IPS-NIHi7 (cell line): ENCODE data around the gene COL23A1.

Source experiments
- DNase-seq: peaks from one replicate; pipeline ENCODE4 v3.0.0; 2012; ENCODE audit warnings: mixed read lengths; ENCODE audit errors: extremely low spot score

The COL23A1 gene

DNA sequence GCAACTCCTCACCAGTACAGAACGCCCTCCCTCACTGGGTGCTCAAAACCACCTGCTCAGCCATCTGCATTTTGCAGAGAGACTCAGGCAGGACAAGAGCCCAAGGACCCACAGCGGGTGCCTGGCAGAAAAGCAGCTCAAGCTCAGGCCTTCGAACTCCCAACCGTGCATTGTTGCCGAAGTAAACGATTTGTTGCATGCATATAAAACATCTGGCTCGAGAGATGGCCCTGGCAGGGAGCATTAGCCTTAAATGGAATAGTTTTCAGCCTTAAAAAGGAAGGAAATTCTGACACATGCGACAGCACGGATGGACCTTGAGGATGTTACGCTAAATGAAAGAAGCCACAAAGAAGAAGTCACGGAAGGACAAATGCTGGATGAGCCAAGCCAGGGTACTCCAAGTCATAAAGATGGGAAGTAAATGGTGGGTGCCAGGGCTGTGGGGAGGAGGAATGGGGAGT, 197.2 kb downstream of the COL23A1 start:
- no peak for DNase-seq

DNA sequence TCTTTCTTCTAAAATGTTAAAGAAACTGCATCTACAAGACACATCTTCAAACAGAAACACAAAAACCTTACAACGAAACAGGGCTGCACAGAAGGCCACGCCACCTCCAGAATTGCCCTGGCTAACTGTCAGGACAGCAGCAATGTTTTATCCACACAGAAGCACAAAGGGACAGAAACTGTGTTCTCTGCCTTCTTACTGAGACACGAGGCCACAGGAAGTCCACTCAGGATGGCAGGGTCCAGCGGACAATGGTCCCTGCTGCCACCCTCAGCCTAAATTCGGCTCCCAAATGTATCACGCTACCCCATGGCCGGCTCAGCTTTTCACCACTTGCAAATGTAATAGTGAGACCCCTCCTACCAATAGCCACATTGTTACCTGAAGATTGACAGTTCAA, 197.8 kb downstream of the COL23A1 start:
- no peak for DNase-seq

DNA sequence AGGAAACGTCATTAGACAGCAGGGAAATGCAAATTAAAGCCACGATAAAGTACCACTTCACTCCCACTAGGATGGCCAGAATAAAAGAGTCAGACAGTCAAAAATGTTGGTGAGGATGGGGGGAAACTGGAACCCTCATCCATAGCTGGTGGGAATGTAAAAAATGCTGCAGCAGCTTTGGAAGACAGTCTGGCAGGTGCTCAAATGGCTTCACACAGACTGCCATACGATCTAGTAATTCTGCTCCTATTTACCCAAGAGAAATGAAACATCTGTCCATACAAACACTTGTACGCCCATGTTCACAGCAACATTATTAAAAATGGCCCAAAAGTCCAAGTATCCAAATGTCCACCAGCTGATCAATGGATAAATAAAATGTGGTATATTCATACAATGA, 198.7 kb downstream of the COL23A1 start:
- DNase-seq = no peak

DNA sequence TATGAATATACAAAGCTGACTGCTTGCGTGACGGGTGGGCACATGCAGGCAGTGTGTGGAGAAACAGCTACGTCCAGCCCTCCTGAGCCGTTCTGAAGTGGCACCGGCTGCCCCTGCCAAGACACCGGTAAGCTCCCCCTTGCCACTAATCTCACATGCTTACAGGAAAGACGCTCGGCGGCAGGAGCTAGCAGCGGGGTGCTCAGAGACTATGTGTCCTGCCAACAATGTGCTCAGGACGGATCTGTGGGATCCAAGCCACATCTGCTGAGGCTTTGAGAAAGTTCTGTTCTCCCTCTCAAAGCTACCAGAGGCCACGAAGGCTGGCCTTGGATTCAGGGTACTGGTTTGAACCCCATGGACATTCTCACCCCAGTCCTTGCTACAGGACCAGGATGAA, 200.4 kb downstream of the COL23A1 start:
- no peak for DNase-seq

DNA sequence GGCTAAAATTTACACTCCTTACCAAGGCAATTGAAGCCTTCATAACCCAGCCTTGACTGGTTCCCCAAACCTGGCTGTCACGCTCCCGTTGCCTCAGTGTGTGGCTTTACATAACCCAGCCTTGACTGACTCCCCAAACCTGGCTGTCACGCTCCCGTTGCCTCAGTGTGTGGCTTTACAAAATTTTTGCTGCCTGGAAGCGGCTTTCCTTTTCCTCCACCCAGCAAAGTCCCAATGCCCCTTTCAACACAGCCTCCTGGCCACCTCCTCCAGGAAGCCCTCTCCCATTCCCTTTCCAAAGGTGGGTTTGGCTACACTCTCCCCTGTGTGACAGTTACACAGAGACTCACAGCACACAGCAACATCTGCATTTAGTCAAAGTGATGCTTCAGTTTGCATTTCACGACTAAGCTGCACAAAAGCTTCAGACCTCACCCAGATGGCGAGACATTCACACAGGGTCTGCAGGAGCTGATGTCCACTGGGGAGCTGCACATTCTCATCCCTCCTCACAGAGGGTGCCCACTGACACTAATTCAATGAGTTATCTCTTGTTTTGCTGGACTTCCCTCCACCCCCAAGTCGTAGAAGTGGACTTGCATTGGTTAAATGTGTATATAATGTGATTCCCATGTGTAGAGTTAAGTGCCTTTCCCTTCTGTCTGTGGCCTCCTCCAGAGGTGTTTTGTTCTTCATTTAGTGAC, 201.0 kb downstream of the COL23A1 start:
- DNase-seq = no peak

DNA sequence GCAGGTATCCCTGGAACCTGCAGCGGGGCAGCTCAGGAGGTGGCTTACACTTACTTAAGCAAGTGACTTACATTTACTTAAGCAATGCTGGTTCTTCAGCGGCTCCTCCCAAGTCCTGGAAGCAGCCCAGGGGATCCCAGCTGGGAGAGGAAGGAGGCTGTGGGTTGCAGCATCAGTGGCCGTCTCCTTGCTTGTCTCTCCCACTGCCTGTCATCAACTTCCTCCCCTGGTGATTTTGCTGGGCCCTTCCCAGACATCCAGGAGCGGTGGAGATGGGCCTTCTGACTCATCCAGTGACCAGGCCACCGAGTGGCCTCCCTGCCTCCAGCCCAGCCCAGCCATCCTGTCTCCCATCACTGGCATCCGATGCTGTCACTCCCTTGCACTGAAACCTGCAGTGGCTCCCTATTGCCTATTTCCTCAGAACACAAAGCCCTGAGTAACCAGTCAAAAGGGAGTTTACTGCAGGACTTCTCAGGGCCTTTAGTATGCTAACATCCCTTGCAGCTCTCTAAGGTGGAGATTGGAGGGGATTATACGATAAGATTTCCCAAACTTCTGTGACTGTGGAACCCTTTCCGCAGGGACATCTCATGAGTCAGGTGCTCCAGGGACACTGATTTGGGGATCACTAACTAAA, 201.7 kb downstream of the COL23A1 start:
- DNase-seq = no peak

DNA sequence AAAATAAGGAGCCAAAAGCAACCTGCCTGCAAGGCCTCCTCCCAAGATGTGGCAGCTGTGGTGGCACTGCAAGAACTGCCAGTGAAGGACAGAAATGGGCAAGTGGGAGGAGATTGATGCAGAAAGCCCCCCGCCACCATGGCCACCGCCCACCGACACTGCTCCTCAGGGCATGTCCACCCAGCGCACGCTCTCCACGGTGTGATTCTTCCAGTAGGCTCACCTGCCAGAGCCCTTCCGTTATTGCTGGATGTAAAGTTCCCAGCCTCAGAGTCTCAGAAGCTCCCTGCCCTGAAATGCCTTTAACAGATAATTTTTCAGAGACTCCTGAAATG, 202.4 kb downstream of the COL23A1 start:
- DNase-seq = no peak

DNA sequence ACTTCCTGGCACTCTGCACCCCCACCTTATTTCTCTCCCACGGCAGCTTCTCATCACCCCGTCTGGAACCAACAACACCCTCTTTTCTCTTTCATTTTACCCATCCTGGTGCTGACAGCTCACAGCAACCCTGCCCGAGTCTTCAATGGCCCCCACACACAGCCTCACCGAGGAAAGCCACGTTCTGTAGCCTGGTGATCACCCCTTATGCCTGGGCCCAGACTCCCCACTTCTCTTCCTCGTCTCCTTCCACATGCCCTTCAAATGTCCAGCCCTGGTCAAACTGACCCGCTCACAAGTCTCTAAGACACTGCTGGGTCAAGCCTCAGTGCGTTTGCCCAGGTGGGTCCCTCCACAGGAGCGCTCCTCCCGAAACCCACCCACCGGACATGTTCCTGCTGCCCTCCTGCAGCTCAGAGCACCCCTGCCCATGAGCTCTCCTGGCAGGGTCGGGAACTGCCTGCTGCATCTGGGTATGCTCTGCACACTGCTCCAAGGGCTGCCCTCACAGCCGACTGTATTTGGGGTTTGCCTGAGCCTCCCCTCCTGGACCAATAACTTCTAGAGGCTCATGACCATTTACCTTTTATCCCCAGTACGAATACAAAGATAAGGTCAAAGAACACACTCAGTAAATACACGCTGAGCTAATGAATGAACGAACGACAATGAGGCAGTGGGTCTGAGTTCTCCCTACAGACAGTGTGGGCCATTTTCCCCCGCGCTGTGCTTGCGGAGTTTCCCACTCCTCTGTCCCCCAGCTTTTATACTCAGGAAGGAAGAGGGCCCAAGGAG, 202.9 kb downstream of the COL23A1 start:
- no peak for DNase-seq

DNA sequence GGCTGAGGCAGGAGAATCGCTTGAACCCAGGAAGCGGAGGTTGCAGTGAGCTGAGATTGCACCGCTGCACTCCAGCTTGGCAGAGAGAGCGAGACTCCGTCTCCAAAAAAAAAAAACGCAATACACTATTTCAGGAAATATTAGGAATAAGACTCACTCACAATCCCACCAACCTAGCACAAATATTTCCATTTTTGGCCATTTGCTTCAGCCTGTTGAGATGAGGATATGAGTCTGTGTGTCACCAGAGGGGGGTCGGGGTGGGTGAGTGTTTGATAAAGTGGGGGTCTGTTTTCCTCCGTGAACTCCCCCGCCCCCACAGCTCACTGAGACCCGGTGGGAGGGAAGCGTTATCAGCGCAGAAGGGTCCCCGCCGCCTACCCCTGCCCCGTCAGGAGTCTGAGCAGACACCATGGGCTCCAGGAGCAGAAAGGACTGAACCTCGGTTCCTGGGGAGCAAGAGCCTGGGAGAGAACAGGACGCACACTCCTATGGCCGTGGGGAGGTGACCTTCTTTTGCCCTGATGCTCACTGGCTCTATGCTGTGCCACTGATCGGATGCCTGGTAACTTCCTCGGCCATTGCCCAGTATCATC, 203.8 kb downstream of the COL23A1 start:
- DNase-seq = no peak

DNA sequence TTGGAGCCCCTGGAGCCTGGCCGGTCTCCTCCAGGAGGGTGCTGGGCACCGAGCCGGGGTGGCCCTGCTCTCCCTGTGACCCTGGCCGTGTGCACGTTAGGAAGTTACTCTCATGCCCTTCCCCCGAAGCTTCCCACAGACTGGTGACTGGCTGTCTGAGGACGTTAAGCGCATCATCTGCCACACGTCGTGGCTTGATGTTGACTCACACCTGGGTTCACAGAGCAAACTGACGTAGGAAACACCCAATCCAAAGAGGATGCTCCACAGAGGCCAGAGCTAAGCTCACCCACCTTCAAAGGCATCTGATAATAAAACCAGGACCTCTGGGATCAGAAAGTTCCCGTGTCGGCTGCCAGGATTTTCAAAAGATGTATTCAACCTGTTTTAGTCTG, 204.7 kb downstream of the COL23A1 start:
- DNase-seq = no peak

DNA sequence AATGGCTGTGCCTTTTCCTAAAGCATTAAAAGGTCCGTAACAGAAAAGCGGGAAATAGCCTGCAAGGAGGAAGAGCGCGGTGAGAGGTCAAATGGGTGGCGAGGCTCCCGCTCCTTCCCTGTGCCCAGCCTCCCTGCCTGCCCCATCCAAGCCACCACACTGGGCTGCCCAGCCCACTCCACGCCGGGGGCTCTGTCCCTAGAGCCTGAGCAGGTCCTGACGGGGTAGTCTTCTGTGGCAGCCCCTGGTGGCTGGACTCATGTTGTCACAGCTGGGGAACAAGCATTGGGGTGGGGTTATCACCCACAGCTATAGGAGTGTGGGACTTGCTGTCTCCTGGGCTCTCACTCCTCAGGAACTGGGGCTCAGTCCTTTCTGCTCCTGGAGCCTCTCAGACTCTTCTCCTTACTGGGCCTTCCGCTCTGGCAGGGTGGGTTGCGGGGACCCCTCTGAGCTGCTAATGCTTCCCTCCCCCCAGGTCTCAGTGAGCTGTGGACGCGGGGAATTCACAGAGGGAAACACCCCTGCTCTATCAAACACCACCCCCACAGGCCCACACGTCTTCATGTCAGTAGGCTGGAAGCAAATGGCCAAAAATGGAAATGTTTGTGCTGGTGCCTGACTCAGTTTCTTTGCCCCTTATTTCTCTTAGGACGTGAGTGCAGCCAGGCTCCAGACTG, 205.2 kb downstream of the COL23A1 start:
- DNase-seq = no peak

DNA sequence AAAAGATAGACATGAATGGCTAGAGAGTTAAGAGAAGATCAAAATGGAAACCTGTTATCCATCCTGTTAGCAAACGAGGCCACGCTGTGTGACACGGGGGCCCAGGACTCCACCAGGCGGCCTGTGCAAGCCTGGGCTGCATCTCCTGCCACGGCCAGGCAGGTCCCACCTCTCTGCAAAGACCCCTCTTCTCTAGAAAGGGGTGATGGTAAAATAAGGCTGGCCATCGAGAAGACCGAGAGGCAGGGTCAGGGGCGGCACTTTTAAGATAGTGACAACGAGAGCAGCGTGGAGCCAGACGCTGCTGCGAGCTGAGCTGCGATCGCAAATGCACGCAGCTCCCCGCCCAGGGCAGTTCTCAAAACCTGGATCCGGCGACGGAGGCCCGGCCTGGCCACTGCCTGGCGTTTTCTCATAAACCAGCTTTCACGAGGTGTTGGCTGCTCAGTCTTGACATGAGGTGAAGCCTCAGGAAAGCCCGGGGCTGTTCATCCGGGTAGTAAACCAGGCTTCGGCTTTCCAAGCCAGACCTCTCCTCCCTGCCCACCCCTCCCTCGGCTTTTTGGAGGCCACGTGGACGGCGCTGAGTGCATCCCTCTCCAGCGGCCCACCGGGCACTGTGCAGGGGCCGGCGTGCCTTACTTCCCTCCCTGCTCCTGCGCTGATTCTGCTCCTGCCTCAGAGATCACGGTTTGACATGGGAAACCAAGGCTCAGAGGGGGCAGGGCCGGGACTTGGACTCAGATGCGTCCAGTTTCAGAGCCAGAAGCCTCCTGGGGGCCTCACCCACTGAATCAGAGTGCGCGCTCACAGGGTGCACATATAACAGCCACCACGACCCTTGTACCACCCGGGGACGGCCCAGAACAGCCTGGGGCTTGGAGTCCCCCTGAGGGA, 206.0 kb downstream of the COL23A1 start:
- DNase-seq = peak; percentile 60

DNA sequence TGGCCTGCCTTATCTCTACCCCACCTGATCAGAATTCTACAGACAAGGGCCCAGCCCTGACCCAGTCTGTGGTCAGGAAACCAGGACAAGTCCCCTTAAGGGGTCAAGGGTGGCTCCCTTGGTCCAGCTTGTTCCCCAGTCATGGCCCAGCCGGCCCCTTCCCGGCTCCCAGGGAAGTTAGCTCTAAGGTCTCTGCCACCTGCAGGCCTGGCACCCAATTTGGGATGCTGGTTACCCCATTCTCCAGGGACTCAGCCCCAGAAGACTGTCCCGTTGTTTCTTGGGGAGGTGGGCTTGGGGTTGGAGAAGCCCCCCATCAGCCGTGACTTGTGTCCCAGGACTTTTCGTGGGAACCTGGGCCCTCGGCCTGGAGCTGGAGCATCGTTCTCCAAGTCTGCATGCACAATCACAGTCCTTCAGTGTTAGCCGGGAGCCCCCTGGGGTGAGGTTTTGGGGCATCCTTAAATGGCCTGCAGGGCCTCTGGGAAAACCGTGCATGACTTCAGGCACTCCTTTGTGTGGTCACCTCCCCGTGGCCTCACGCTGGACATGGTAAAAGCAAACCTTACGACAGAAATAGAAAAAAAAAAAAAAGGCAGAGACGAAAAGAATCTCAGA, 206.8 kb downstream of the COL23A1 start:
- no peak for DNase-seq

DNA sequence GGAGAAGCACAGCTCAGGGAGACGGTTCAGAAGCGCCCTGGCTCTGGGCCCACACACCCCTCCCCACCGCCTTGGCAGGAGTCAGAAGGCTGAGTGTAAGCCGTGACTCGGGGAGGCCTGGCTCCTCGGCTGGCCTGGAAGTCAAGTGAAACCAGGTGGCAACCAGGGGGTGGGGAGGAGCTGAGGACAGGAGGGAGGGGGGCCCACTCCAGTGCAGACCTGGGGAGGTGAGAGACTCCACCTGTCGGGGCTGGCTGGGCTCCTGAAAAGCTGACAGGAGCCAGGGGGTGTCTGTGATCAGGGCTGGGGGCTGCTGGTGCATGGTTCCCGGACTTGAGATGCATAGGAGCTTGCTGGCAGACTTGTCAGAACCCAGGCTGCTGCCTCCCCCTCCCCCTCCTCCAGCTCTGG, 207.4 kb downstream of the COL23A1 start:
- DNase-seq = no peak

DNA sequence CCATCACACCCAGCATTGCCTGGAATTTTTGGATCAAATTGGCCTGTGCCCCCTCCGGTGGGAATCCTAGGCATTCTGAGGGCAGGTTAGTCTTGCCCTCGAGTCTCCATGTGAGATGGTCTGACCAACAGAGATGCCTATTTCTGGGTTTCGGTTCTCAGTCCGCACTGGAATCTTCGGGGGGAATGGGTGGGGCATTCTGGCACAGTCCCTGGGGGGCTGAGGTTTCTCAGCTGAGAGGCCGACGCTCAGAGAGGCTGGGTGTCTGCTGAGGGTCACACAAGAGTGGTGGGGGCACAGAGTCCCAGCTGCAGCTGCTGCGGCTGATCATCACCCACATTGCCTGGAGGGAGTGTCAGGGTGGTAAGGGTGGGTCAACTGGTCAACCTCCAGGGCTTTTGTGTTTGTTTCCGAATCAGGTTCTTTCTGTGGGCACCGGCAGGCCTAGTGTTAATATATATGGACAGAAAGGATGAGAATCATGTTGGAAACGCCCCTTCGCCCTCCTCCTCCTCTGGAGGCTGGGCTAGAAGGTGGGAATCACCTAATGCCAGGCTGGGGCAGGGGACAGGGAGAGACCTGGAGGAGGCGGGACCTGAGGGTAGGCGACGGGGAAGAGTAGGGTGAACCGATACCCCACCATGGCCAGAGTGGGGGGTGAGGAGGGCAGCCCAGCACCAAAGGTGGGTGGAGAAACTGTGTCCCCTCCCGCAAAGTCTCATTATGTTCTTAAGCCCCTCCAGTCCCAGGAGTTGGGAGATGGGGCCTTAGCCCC, 208.1 kb downstream of the COL23A1 start:
- DNase-seq = no peak

DNA sequence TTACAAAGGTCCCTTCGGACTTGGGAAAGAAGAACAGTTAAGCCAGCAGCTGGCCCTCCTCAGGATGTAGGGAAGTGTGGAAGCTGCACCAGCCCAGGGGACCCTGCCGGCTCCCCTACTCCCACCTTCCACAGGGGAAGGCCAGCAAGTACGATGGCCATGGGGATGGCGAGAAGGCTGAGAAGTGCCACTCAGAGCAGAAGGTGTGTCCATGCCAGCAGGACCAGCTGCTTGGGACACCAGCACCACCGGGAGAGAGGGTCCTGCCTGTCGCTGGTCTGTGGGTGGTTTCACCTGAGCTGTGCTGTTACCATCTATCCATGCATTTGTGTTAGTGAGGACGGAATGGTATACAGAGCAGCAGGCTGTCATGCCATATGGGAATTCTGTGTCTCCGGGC, 209.0 kb downstream of the COL23A1 start:
- no peak for DNase-seq

DNA sequence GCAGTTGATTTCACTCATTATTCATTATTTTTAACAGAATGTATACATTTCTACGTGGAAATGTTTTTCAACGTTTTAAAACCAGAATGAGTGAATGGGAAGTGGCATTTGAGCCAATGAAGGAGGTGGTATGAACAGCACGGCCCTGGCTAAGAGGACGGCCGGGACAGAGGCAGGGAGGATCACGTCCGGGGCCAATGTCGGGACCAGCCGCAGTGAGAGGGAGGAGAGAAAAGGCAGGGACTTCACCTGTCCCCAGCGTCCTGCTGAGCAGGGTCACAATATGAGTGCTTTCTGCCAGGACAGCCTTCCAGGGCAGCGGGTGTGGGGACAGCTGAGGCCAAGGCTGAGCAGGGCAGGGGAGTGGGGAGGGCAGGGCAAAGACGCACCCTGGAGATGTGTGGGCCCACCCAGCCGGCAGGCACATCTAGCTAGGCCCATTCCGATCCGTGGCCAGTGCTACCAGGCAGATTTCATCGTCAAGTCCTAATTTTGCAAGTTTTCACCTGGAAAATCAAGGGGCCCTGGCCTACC, 209.6 kb downstream of the COL23A1 start:
- DNase-seq = no peak

DNA sequence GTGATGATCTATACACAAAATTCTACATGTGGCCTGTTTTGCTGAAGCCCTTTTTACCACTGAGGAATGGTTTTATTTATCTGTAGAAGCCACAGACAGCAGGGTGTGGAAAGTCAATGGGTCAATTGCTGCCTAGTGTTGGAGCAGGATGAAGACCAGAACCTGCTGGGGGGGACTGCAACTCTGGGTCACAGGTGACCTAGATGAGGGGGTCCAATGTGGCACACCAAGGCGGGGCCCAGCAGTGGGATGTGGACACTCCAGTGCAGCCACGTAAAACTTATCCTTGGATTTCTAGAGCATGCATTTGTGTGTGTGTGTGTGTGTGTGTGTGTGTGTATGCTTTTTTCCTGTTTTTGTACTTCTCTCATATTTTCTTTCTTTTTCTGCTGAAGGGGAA, 210.1 kb downstream of the COL23A1 start:
- no peak for DNase-seq
